ENCODE measurements around the gene CCDC89. TPM values are rescaled to one million over a fixed set of nuclear protein-coding genes. Genes with fewer than 3 reads are reported as not detected.

The CCDC89 gene
- total and polyA plus RNA-seq, 7 donors, result 0.13 to 2.0 (median 0.31) TPM; not detected in 1

- DNase-seq, result no peak
- no peaks in the 10 kb centered on the region for H3K27me3 ChIP-seq (ENCODE audit: insufficient read depth in 3 of 3, low read length in 2 of 3)
- no peaks in the 10 kb centered on the region for H3K36me3 ChIP-seq (ENCODE audit: insufficient read depth in 1 of 2, low read depth in 1 of 2)
- no peaks in the 10 kb centered on the region for H3K9me3 ChIP-seq
- H3K4me1 ChIP-seq, result no peaks in the 10 kb centered on the region
- no peak for ATAC-seq
- intact Hi-C loops (cut with DNase I), result no loop called here
- no peak overlapping the region for H3K4me3 ChIP-seq
- 69 to 80% (median 69%) methylated on average over 6 of the region's 6 CpGs for WGBS, 3 donors
- no peak for TF ChIP-seq CTCF (IDR thresholded peaks at IDR 0.05)
- no peak overlapping the region for H3K27ac ChIP-seq
Observed at GRCh38 chr11:85724748-85725465, 38.9 kb upstream of the CCDC89 start.

GRCh38 chr11:85723088-85723487 lies 37.1 kb upstream of the CCDC89 start:
- no peaks in the 10 kb centered on the region for H3K27me3 ChIP-seq (ENCODE audit: insufficient read depth in 3 of 3, low read length in 2 of 3)
- H3K4me3 ChIP-seq, result no peak overlapping the region
- no peaks in the 10 kb centered on the region for H3K36me3 ChIP-seq (ENCODE audit: insufficient read depth in 1 of 2, low read depth in 1 of 2)
- no peaks in the 10 kb centered on the region for H3K9me3 ChIP-seq
- intact Hi-C loops (cut with DNase I), result no loop called here
- DNase-seq (no peak), ATAC-seq (no peak)
- peaks cover 13% of the 10 kb centered on the region for H3K4me1 ChIP-seq
- TF ChIP-seq CTCF (IDR thresholded peaks at IDR 0.05), result no peak
- WGBS, 3 donors, result 81 to 85% (median 83%) methylated on average over 5 of the region's 5 CpGs
- no peak overlapping the region for H3K27ac ChIP-seq

GRCh38 chr11:85721191-85721590 lies 35.2 kb upstream of the CCDC89 start:
- no peak for TF ChIP-seq CTCF (IDR thresholded peaks at IDR 0.05)
- Histone ChIP-seq H3K36me3 (ENCODE audit: insufficient read depth in 1 of 2, low read depth in 1 of 2) (no peaks in the 10 kb centered on the region), H3K27ac (no peak overlapping the region), H3K4me1 (peaks cover 22% of the 10 kb centered on the region), H3K4me3 (no peak overlapping the region), H3K9me3 (no peaks in the 10 kb centered on the region), H3K27me3 (ENCODE audit: insufficient read depth in 3 of 3, low read length in 2 of 3) (no peaks in the 10 kb centered on the region)
- DNase-seq, result no peak
- 57 to 71% (median 64%) methylated on average over 3 of the region's 3 CpGs for WGBS, 3 donors
- intact Hi-C loops (cut with DNase I), result no loop called here
- ATAC-seq, result no peak

- peak; percentile 51 to 61 for DNase-seq
- peak; percentile 68 to 87 (median 78) for ATAC-seq
- Histone ChIP-seq H3K4me3 (peak overlapping the region; percentile 45), H3K4me1 (peaks cover 30% of the 10 kb centered on the region), H3K27me3 (ENCODE audit: insufficient read depth in 3 of 3, low read length in 2 of 3) (no peaks in the 10 kb centered on the region), H3K27ac (peak overlapping the region; percentile 64), H3K9me3 (no peaks in the 10 kb centered on the region), H3K36me3 (ENCODE audit: insufficient read depth in 1 of 2, low read depth in 1 of 2) (no peaks in the 10 kb centered on the region)
- 4 to 9% (median 7%) methylated on average over 10 of the region's 10 CpGs for WGBS, 3 donors
- intact Hi-C loops (cut with DNase I), result no loop called here
- TF ChIP-seq CTCF (IDR thresholded peaks at IDR 0.05), result no peak
Observed at GRCh38 chr11:85718991-85719807, 33.2 kb upstream of the CCDC89 start.

All from psoas muscle (tissue), 8 donors.